GM18519 (cell line): Measurements from ENCODE around the gene GLP1R.

Experiments used
- ATAC-seq: cut with Tn5 transposase; IDR thresholded peaks from one replicate; pipeline ENCODE4 v1.9.1; 2021; ENCODE audit warnings: mild to moderate bottlenecking, moderate library complexity; ENCODE audit not compliant: unreplicated experiment, low FRiP score

The GLP1R gene

DNA sequence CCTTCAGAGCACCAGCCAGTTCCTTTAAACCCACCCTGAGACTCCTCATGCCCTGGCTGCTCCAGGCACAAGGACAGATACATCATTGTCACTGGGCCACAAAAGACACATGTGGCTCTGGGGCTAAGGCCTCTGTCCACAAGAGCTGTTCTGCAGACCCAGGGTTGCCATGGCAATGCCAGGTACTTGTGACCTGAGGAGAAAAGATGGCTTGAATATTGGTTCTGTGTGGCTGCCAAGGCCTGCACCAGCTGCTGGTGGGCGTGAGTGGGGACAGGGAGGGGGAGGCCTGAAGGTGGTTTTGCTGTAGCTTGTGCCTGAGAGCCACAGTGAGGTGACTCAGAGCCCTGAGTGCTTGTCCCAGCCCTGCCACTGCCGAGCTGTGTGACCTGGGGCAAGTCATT lies 34.7 kb downstream of the GLP1R start:
- ATAC-seq: no peak

DNA sequence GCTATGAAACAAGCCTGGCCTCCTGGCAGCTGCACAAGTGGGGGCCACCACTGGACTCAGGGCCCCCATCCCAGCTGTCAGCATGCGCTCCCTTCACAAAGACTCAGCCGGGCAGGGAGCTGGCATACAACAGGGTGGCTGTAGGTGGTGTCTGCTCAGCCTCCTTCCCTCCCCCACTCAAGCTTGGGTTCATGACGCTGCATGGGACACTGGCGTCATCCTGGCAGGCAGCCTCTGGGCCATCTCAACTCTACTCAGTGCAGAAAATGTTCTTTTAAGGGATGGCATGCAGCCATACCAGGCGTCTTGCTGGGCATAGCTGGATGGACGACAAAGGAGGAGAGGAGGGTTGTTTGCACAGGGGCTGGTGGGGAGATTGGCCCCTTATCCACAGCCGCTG lies 35.9 kb downstream of the GLP1R start:
- ATAC-seq: no peak

DNA sequence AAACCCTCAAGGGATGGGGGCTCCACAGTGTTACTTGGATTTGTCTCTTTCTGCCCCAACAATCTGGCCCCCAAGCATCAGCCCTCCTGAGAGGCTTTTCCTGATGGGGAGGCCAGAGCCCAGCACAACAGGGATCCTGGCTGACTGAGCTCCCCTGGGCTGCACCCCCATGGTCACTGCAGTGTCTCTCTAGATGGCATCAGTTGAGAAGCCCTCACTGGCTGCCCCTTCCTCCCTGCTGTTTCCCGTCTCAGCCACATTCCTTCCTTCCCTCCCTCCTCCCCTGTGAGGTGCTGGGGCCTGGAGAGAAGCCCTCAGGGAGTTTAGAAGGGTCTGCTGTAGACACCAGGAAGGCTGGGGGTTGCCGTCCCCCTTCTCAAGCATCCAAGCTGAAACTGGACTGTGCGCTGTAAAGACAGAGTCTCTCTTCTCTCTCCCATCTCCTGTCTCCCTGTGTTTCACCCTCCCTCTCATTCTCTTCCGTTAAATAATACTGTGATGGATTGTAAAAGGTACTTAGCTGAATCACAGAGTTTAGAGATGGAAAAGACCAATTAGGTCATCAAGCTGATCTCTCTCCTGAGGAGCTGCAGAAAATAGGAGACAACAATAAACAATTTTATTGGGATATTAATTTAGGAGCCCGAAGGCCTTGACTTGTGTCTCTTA lies 36.7 kb downstream of the GLP1R start:
- no peak for ATAC-seq

DNA sequence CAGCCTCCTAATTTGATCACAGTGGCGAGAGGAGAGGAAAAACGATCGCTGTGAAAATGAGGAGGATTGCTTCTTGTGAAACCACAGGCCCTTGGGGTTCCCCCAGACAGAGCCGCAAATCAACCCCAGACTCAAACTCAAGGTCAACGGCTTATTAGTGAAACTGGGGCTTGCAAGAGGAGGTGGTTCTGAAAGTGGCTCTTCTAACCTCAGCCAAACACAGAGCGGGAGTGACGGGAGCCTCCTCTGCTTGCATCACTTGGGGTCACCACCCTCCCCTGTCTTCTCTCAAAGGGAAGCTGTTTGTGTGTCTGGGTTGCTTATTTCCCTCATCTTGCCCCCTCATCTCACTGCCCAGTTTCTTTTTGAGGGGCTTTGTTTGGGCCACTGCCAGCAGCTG lies 37.7 kb downstream of the GLP1R start:
- ATAC-seq: peak; percentile 75

DNA sequence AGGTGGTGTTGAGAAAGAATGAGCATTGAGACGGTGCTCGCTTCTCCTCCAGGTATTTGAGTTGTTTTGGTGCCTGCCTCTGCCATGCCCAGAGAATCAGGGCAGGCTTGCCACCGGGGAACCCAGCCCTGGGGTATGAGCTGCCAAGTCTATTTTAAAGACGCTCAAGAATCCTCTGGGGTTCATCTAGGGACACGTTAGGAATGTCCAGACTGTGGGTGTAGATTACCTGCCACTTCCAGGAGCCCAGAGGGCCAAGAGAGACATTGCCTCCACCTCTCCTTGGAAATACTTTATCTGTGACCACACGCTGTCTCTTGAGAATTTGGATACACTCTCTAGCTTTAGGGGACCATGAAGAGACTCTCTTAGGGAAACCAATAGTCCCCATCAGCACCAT lies 38.1 kb downstream of the GLP1R start:
- ATAC-seq: no peak

DNA sequence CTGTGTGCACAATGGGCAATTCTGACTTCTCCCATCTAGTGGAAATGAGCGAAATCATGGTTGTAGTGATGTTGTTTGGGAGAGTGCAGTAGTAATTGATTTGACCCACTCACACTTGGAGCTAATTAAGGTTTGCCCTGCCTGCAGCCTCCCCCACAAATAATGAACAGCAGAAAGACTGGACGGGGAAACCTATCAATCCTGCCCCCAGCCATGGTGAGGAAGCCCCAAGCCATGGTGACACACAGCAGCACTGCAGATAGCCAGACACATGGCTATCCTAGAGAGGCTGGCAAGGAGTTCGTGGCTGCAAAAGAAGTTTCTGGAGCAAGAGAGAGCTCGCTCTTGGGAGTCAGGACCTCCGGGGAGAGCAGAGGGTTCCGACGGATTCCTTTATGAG lies 38.6 kb downstream of the GLP1R start:
- ATAC-seq: no peak

DNA sequence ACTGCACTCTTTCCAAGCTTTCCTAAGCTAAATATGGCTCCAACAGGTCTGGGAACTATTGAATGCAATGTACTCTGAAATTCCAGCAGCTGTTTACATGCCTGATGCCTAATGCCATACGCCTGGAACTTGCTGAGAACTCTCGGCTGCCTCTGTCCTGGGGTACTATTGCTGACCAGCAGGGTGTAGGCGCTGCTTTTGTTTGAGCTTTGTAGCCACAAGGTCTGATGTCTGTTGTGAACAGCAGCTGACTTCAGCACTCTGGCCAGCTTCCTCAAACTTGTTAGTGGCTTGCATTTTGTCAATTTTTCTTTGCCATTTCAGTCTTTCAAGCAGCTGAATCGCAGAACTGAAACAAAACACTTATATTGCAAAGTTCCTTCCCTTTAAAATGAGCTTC lies 39.8 kb downstream of the GLP1R start:
- ATAC-seq: no peak

DNA sequence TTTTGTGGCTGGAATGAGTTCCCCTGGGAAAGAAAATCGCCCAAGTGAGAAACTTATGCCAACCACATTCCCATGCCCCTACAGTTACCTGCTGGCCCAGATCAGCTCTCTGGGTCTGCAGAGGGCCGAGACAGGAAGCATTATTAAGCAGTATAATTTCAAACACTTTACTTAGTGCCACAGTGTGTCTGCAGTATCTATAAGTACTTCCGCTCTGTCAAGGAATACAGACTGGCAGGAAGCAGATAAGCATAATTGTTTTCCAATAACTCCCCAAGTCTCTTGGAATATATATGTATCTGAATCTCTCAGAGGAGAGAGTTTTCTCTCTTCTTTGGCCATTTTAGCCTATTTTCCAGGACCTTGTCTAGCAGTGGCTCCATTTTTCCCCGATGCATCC lies 41.5 kb downstream of the GLP1R start:
- no peak for ATAC-seq

DNA sequence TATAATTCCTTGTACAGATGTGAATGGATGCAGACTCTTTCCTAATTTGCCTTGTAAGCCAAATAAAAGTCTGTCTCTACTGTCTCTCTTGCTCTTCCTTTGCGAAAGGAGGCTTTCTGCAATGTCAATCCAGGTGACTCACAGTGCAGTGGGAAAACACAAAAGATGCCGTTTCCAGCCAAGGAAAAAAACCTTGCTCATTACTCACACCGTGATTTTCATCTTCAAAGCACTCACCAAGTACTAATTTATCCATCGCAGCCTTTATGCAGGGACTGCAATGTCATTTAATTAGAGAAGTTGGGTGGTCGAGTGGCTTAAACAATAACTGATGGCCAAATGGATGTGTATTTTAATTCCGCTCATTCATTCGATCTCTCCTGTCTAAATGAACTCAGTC lies 42.6 kb downstream of the GLP1R start:
- ATAC-seq: no peak

DNA sequence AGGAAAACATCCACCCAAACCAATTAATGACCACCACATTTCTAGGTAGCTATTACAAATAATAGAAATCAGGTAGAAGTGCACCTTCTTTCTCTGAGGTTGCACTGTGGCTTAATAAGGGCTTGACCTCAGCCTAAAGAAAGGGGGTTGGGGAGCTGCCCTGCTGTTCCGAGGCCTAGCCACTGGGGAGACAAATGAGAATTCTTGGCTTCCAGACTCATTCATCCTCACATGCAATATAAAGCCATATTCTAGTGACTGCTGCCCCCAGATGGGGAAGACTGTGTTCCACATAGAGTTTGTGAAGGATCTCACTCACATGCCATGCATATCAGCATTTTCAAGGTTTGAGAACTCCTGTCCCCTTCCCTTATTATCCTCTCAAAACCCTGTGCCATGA lies 43.5 kb downstream of the GLP1R start:
- ATAC-seq: no peak

DNA sequence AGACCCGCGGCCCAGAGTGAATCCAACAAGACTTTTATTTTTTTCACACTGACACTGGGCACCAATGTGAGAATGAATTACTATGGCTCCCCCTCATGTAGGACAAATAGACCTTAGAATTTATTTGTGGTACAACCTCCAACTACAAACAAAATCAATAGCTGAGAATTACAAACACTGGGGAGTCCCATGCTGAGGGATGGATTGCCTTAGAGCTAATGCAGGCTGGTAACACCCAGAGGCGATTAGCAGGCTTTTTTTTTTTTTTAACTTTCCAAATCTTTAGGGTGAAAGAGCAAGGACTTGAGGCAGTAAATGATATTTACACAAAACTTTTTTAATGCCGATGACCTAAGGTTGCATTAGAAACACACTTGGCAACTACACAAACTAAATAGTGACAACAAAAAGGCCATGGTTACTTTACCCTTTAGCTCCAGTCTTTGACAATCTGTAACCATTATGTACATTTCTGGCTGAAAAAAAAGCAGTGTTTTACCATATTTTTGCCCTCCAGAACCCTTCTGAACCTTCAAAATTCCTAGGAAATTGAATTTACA lies 44.6 kb downstream of the GLP1R start:
- ATAC-seq: no peak

DNA sequence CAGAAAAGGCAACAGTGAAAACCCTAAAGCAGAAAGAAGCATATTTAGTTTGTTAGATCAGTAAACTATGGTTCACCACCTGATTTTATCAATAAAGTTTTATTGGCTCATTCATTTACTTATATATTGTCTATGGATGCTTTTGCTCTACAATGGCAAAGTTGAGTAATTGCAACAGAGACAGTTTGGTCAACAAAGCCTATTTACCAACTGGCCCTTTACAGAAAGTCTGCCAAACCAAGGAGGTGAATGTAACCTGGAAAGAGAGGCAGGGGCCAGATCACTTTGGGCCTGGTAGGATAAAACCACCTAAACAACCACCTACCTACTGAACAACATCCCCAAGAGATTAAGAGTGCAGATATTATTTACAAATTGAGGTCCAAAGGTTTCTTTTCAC lies 47.0 kb downstream of the GLP1R start:
- ATAC-seq: no peak

DNA sequence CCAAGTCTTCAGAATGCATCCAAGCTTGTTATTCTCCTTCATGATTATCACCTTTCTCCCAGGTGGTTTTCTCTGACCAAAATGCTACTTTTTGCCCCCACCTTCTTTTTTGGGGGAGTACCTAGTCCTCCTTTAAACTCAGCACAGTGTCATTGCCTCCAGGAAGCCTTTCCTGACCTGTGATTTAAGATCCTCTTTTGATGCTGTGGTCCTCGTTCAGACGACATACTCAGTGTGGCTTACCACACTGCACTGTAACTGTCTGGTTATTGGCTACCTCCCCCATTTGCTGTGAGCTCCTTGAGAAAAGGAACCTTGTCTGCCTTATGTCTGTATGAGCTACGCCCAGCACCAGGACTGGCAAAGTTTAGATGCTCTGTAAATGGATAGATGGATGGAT lies 51.8 kb downstream of the GLP1R start:
- no peak for ATAC-seq

DNA sequence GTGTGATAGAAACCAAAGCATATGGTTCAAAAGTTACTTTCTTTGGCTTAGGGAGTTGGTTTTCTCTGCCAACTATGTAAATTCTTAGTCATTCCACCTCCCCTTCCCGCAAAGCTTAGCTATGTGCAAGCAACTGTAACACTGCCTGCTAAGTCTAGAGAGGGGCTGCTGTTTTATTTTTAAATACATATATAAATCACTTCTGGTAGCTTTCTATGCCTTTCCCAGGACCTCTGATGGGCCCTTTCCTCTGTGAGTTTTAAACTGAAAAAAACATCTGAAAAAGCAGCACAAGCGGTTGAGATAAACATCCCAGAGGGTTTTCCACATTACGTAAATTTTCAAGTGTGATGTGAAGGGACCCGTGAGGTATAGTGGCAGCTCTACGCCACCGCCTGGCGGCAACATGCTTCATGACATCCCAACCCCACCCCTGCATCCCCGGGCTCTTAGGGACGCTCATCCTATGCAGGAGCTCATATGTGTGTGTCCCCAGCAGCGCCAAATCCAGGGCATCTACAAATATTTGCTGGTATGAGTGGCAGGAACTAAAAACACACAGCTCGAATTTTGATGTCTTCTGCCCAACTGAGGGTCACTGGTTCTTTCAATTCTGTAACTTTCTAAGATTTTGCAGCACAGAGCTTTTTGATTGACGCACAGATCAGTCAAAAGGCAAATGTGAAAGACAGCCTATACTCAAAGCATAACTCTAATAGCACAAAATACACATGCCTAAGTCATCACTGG lies 53.7 kb downstream of the GLP1R start:
- ATAC-seq: no peak

DNA sequence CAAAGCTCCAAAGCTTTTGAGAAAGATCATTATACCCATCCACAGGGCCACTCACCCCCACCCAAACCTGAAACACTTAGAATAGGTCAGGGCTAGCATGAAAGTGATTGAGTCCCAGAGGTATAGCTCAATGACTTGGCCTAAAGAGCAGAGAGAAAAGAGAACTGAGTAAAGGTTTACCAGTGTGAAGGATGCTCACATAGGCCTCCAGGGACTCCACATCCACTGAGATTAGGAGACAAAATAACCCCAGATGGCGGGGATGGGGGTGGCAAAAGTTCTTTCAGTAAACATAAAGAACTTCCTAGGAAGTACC lies 54.2 kb downstream of the GLP1R start:
- no peak for ATAC-seq

DNA sequence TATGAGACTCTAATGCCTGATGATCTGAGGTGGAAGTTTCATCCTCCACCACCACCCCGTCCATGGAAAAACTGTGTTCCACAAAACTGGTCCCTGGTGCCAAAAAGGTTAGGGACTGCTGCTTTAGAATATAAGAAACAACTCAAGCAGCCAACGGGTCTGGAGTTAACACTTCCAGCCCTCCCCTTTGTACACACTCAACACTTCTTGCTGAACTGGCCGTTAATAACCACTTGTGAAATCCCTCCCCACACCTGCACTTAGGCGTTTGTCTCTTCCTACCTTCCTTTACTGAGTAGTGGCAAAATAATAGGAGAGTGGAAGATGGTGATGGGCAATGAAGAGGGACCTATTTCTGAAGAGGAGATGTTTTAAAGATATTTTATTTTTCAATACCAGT lies 55.9 kb downstream of the GLP1R start:
- no peak for ATAC-seq

DNA sequence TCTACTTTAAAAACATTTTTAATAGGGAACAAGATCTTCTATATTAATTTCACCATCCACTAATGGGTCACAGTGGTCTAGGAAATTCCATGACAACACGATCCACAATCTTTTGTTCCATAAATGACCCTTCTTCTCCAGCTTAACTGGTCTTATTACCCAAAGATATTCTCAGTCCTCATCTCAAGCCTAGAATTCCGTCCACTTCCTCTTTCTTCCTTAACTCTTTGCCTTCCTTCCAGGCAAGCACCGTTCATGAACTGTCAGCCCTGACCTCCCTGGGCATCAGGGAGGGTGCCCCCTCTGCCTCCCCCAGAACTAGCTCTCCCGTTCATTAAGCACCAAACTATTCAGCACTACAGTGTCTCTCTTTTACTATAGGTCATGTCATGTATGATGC lies 58.5 kb downstream of the GLP1R start:
- no peak for ATAC-seq

DNA sequence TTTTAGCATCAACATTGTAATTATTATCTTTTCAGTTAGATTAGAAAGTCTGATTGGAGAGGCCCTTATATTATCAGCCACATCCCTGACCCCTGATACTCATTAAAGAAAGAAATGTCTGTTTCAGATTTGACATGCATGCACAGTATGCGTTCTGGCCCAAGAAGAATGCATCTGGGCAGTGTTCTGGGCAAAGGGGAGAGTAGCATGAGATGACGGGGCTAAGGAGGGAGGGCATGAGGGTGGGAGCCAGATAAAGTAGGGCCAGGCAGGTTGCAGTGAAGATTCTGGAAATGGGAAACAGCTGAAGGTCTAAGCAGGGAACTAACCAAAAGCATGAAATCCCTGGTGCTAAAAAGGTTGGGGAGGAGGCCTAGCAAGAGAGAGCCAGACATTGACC lies 59.1 kb downstream of the GLP1R start:
- no peak for ATAC-seq

DNA sequence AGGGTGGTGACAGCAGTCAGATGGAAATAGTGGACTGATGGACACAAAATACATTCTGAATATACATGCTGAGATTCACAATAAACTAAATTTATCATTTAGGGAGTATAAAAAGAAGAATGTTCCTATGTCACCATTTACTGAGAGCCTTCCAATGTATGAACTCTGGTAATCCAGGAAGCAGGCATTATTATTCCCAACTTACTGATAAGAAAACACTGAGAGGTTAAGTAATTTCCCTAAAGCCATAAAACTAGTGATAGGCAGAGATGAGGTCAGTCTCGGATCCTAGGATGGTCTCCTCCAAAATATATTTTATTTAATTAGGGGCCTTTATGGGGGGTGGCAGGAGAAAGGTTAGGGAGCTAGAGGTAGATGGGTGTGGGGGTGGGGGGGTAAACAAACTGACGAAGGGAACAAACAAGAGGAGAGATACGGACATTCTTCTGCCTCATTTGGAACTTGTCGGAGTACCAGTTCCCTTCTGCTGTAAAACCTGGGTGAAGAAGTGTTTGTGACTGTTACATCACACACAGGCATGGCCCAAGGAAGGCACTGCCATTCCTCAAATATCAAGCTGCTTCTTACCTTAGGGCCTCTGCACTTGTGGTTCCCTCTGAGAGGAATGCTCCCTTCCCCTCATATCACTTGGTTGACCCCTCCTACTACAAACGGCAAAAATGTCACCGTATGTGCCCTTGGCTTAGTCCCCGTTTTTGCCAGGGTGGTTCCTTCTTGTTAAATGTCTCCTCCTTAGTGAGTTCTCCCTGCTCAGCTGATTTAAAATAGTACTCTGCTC lies 59.7 kb downstream of the GLP1R start:
- no peak for ATAC-seq

DNA sequence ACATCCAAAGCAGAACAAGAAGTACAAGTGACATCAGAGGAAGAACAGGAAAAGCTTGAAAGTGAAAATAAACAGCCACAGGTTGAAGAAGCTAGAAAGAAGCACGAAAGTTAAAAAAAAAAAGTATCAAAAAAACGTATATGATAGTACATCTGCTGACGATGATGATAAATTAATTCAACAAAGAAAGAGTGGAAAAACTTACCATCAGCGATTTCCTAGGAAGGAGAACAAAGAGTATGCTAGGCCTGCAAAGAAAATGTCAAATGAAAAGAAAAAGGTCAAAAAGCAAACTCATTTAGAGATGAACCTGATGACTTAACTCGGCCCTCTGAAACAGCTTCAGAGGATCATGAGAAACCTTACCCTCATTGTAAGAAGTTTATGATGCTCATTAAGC lies 62.7 kb downstream of the GLP1R start:
- ATAC-seq: no peak

DNA sequence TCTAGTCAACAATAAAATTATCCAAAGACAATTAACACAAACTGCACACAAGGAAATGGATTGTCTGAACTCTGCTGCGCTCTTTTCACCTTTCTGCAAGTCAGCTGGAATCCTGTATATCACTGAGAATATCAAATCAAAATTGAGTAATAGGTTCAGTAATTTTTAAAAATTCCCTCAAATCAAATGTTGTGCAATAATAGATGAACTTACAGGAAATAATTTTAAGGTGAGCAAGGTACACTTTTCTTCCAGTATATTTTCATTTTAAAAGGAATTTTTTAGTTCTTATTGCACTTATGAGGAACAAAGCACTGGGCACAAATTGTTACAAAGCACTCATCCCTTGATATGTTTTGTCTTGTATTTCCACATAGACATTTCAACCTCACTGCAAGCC lies 65.2 kb downstream of the GLP1R start:
- no peak for ATAC-seq

DNA sequence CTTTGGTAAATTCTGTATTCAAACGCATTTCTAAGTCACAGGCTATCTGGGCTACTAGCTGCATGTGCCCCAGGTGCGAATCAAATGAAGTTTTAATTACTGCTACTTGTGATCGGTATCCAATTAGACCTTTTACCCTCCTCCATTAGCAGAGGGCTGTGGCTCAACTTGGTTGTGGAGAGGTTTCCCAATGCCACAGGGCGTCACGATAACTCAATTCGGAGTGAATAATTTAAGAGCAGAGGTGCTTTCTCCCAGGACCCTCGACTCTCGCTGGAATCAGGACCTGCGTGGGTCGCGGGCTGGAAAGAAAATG lies 65.8 kb downstream of the GLP1R start:
- peak; percentile 17 for ATAC-seq
